H1 (cell line): ENCODE results near the gene CHAD. TPM values are rescaled to one million over a fixed set of nuclear protein-coding genes. Genes with fewer than 3 reads are reported as not detected.
A peak's percentile ranks its signal among the peaks of the same experiment; 100 is the strongest.

Source experiments
- CTCF ChIA-PET: fragments of 300-600 bp; sonication (Branson Sonifier 250); formaldehyde crosslinking; loops from one replicate; lab custom pipeline; 2021; ENCODE audit not compliant: partially characterized antibody; lab: Charles Lee
- POLR2A ChIA-PET: fragments of 300-600 bp; sonication (Branson Sonifier 250); formaldehyde crosslinking; loops from one replicate; lab custom pipeline; 2021; ENCODE audit warnings: inconsistent platforms; ENCODE audit not compliant: partially characterized antibody; lab: Charles Lee
- DNase-seq, 2 experiments: peaks; one replicate each; pipeline versions ENCODE4 v3.0.0 to v3.0.0-alpha.2; 2010 to 2022; ENCODE audit warnings: low spot score in 2 of 2, low read depth in 1 of 2, mixed read lengths in 1 of 2
- FAIRE-seq: peaks from 2 replicates; lab custom pipeline; 2011; peaks lifted over from hg19 to GRCh38; lab: Jason Lieb, UNC
- H2AFZ ChIP-seq: 2 replicates; pipeline ENCODE4 v1.8.1; 2012; ENCODE audit warnings: low read length, inconsistent platforms
- H2AK5ac ChIP-seq: 2 replicates; pipeline ENCODE4 v1.6.1; 2013; ENCODE audit warnings: low read depth, low read length
- H2BK120ac ChIP-seq: replicated peaks from 2 replicates; pipeline ENCODE3; 2013; ENCODE audit warnings: low read depth, low read length, inconsistent platforms
- H2BK12ac ChIP-seq: 2 replicates; pipeline ENCODE4 v1.6.1; 2013; ENCODE audit warnings: low read depth, low read length
- H2BK15ac ChIP-seq: 2 replicates; pipeline ENCODE4 v1.6.1; 2013; ENCODE audit warnings: low read length
- H2BK20ac ChIP-seq: 2 replicates; pipeline ENCODE4 v1.6.1; 2013; ENCODE audit warnings: low read length
- H2BK5ac ChIP-seq: 2 replicates; pipeline ENCODE4 v1.6.1; 2013; ENCODE audit warnings: low read depth, low read length
- H3K14ac ChIP-seq: 2 replicates; pipeline ENCODE4 v1.6.1; 2013; ENCODE audit warnings: inconsistent platforms; ENCODE audit not compliant: insufficient read length
- H3K18ac ChIP-seq: 2 replicates; pipeline ENCODE4 v1.6.1; 2013; ENCODE audit warnings: low read length; ENCODE audit errors: extremely low read depth
- H3K23ac ChIP-seq: 2 replicates; pipeline ENCODE4 v1.6.1; 2013; ENCODE audit warnings: inconsistent platforms; ENCODE audit not compliant: insufficient read length
- H3K23me2 ChIP-seq: 2 replicates; pipeline ENCODE4 v1.6.1; 2013; ENCODE audit warnings: low read depth, low read length
- H3K27ac ChIP-seq: 2 replicates; pipeline ENCODE4 v1.6.1; 2011; ENCODE audit warnings: low read depth, low read length, inconsistent platforms
- H3K27me3 ChIP-seq, 4 experiments: replicated peaks in 1 of 4; 1 replicate in 1 of 4; 2 replicates in 3 of 4; pipeline versions ENCODE4 v1.6.1 to v1.8.1; 2011 to 2013; ENCODE audit warnings: low read length in 3 of 4, mild to moderate bottlenecking in 3 of 4, inconsistent platforms in 2 of 4, mixed read lengths in 2 of 4, moderate library complexity in 1 of 4; ENCODE audit not compliant: control insufficient read depth in 3 of 4, insufficient read depth in 3 of 4; ENCODE audit errors: extremely low read depth in 1 of 4
- H3K36me3 ChIP-seq, 4 experiments: 2 replicates each; pipeline versions ENCODE4 v1.6.1 to v1.8.1; 2011 to 2013; ENCODE audit warnings: mild to moderate bottlenecking in 4 of 4, low read length in 3 of 4, moderate library complexity in 2 of 4, control low read depth in 1 of 4, inconsistent platforms in 1 of 4; ENCODE audit not compliant: insufficient read depth in 4 of 4, control insufficient read depth in 2 of 4
- H3K4ac ChIP-seq: replicated peaks from 2 replicates; pipeline ENCODE3; 2013; ENCODE audit warnings: low read length, low read depth, mixed read lengths, inconsistent platforms; ENCODE audit not compliant: insufficient read length
- H3K4me1 ChIP-seq, 4 experiments: replicated peaks in 1 of 4; 1 replicate in 1 of 4; 2 replicates in 3 of 4; pipeline versions ENCODE4 v1.6.1 to v1.8.1; 2011 to 2013; ENCODE audit warnings: low read length in 3 of 4, inconsistent platforms in 2 of 4, mixed read lengths in 1 of 4; ENCODE audit not compliant: insufficient read depth in 4 of 4, control insufficient read depth in 3 of 4
- H3K4me2 ChIP-seq, 2 experiments: 2 replicates each; pipeline versions ENCODE4 v1.6.1 to v1.8.1; 2011 to 2013; ENCODE audit warnings: low read depth in 2 of 2, low read length in 2 of 2, control low read depth in 1 of 2, inconsistent platforms in 1 of 2, mild to moderate bottlenecking in 1 of 2; ENCODE audit not compliant: insufficient read depth in 1 of 2
- H3K4me3 ChIP-seq, 4 experiments: fragments of 200-600, 300-600 bp in 1 of 4; sonication (generic), shearing (Covaris generic), sonication (Bioruptor Twin) in 1 of 4; 2 replicates each; pipeline versions ENCODE4 v1.5.1 to v1.8.1; 2011 to 2016; ENCODE audit warnings: low read length in 4 of 4, low read depth in 3 of 4, control low read depth in 2 of 4, inconsistent platforms in 2 of 4, mild to moderate bottlenecking in 2 of 4, mixed read lengths in 1 of 4, moderate library complexity in 1 of 4; ENCODE audit not compliant: insufficient read depth in 2 of 4; ENCODE audit errors: extremely low read depth in 1 of 4
- H3K56ac ChIP-seq: replicated peaks from 2 replicates; pipeline ENCODE3; 2013; ENCODE audit warnings: low read depth, mild to moderate bottlenecking, mixed read lengths, low read length, inconsistent platforms; ENCODE audit not compliant: insufficient read length
- H3K79me1 ChIP-seq: 2 replicates; pipeline ENCODE4 v1.6.1; 2013; ENCODE audit warnings: low read depth, low read length, control low read depth
- H3K79me2 ChIP-seq, 2 experiments: 2 replicates each; pipeline versions ENCODE4 v1.6.1 to v1.8.1; 2012 to 2013; ENCODE audit warnings: low read length in 2 of 2, mild to moderate bottlenecking in 2 of 2, inconsistent platforms in 1 of 2; ENCODE audit not compliant: insufficient read depth in 2 of 2, control insufficient read depth in 1 of 2
- H3K9ac ChIP-seq, 4 experiments: replicated peaks in 1 of 4; 1 replicate in 1 of 4; 2 replicates in 3 of 4; pipeline versions ENCODE4 v1.6.1 to v1.8.1; 2011 to 2013; ENCODE audit warnings: low read depth in 3 of 4, low read length in 3 of 4, control low read depth in 2 of 4, mild to moderate bottlenecking in 2 of 4, moderate library complexity in 2 of 4, inconsistent platforms in 1 of 4; ENCODE audit errors: extremely low read depth in 1 of 4
- H3K9me3 ChIP-seq, 2 experiments: 2 replicates each; pipeline versions ENCODE4 v1.6.1 to v1.8.1; 2012 to 2013; ENCODE audit warnings: mild to moderate bottlenecking in 2 of 2, moderate library complexity in 2 of 2, control low read depth in 1 of 2, inconsistent platforms in 1 of 2, low read depth in 1 of 2, low read length in 1 of 2, mixed read lengths in 1 of 2; ENCODE audit not compliant: insufficient read depth in 2 of 2
- H4K20me1 ChIP-seq, 2 experiments: replicated peaks in 1 of 2; 2 replicates each; pipeline versions ENCODE3 to v1.8.1; 2011 to 2013; ENCODE audit warnings: inconsistent platforms in 2 of 2, low read length in 2 of 2, mild to moderate bottlenecking in 1 of 2; ENCODE audit not compliant: insufficient read depth in 2 of 2, control insufficient read depth in 1 of 2
- H4K5ac ChIP-seq: 2 replicates; pipeline ENCODE4 v1.6.1; 2013; ENCODE audit warnings: low read length, low read depth, mixed read lengths, inconsistent platforms; ENCODE audit not compliant: insufficient read length
- H4K8ac ChIP-seq: 2 replicates; pipeline ENCODE4 v1.8.0; 2013; ENCODE audit warnings: mild to moderate bottlenecking, moderate library complexity, low read length, inconsistent platforms; ENCODE audit not compliant: insufficient read depth; ENCODE audit errors: extremely low read depth
- H4K91ac ChIP-seq: replicated peaks from 2 replicates; pipeline ENCODE3; 2013; ENCODE audit warnings: low read length, mixed read lengths, inconsistent platforms; ENCODE audit not compliant: insufficient read length
- ASH2L ChIP-seq: fragments of 200-600, 300-600 bp; sonication (generic); IDR thresholded peaks from one replicate; pipeline ENCODE4 v1.7.1; 2017; ENCODE audit warnings: low read length
- CBX5 ChIP-seq: fragments of 300-800, 300-1000 bp; sonication (generic); IDR thresholded peaks from 2 replicates; pipeline ENCODE4 v1.7.1; 2016; ENCODE audit warnings: antibody characterized with exemption, low read length, low read depth
- CHD1 ChIP-seq: IDR thresholded peaks from 2 replicates; pipeline ENCODE4 v1.6.1; 2012; ENCODE audit warnings: low read depth, low read length, improper control_type of control experiment
- CHD2 ChIP-seq: IDR thresholded peaks from 2 replicates; pipeline ENCODE4 v1.6.1; 2012; ENCODE audit warnings: low read length, improper control_type of control experiment
- FOSL1 ChIP-seq: IDR thresholded peaks from 2 replicates; pipeline ENCODE4 v1.6.1; 2011; ENCODE audit warnings: mild to moderate bottlenecking, low read depth, low read length, moderate library complexity; ENCODE audit not compliant: insufficient read depth
- GTF2F1 ChIP-seq: IDR thresholded peaks from 2 replicates; pipeline ENCODE4 v1.6.1; 2012; ENCODE audit warnings: low read depth, low read length, improper control_type of control experiment, borderline replicate concordance
- NRF1 ChIP-seq: IDR thresholded peaks from 2 replicates; pipeline ENCODE4 v1.6.1; 2011; ENCODE audit warnings: mild to moderate bottlenecking, low read depth, low read length, improper control_type of control experiment
- RXRA ChIP-seq: IDR thresholded peaks from 2 replicates; pipeline ENCODE4 v1.6.1; 2011; ENCODE audit warnings: low read depth, mild to moderate bottlenecking, low read length, moderate library complexity; ENCODE audit not compliant: insufficient read depth
- SAP30 ChIP-seq: fragments of 300-600 bp; sonication (generic); IDR thresholded peaks from 2 replicates; pipeline ENCODE4 v1.7.1; 2012; ENCODE audit warnings: low read length, moderate library complexity, mild to moderate bottlenecking, inconsistent platforms; ENCODE audit not compliant: insufficient read depth, insufficient replicate concordance
- SIX5 ChIP-seq: IDR thresholded peaks from 2 replicates; pipeline ENCODE4 v1.6.1; 2011; ENCODE audit warnings: mild to moderate bottlenecking, low read depth, low read length
- TAF7 ChIP-seq: optimal IDR thresholded peaks from 2 replicates; pipeline ENCODE3; 2011; ENCODE audit warnings: low read depth, mild to moderate bottlenecking, inconsistent platforms, low read length, moderate library complexity, borderline replicate concordance
- YY1 ChIP-seq: IDR thresholded peaks from 2 replicates; pipeline ENCODE4 v1.6.1; 2011; ENCODE audit warnings: low read depth, mild to moderate bottlenecking, low read length
- WGBS, 2 experiments: shearing (Covaris generic) in 1 of 2; methylation state at CpG; one replicate each; pipeline versions ENCODE4 v1.1.6 to v1.1.7; 2013 to 2015; ENCODE audit warnings: low lambda C conversion rate in 2 of 2, mixed read lengths in 2 of 2, inconsistent platforms in 1 of 2, low coverage in 1 of 2, missing lambda C conversion rate in 1 of 2; ENCODE audit not compliant: insufficient replicate concordance in 2 of 2, insufficient coverage in 1 of 2, insufficient read length in 1 of 2; ENCODE audit errors: extremely low coverage in 1 of 2, missing lambda C conversion rate in 1 of 2; 5-methylcytosine and 5-hydroxymethylcytosine counted together
- polyA plus RNA-seq, 7 experiments: library from polyadenylated mRNA; depleted of rRNA in 3 of 7; stranded (reverse) in 5 of 7; unstranded in 2 of 7; fragments of >200 nt in 5 of 7; fragments of 200-250 nt in 2 of 7; gene quantifications; 1 replicate in 5 of 7; 2 replicates in 1 of 7; 4 replicates in 1 of 7; pipeline versions ENCODE4 v1.2.1 to v1.2.3, GENCODE V29; 2011 to 2013; ENCODE audit warnings: missing spikeins in 2 of 7, mixed read lengths in 2 of 7
- total RNA-seq: library from RNA; stranded (reverse); fragmentation: NEBNext Ultra II Directional; extraction: Animal tissue kit (Norgen Biotek cat#: 25700); gene quantifications from 2 replicates; pipeline ENCODE4 v1.2.1, GENCODE V29; 2021
- TF ChIP-seq, protein P1 (sequence below): IDR thresholded peaks from 2 replicates; pipeline ENCODE4 v1.6.1; 2012; ENCODE audit warnings: inconsistent platforms

Gene CHAD
- total and polyA plus RNA-seq, 2 of the 8 experiments (the other 6 are each of a cell fraction or from before 2014, with no cell fraction given) = 0.03 TPM; not detected in 1

DNA sequence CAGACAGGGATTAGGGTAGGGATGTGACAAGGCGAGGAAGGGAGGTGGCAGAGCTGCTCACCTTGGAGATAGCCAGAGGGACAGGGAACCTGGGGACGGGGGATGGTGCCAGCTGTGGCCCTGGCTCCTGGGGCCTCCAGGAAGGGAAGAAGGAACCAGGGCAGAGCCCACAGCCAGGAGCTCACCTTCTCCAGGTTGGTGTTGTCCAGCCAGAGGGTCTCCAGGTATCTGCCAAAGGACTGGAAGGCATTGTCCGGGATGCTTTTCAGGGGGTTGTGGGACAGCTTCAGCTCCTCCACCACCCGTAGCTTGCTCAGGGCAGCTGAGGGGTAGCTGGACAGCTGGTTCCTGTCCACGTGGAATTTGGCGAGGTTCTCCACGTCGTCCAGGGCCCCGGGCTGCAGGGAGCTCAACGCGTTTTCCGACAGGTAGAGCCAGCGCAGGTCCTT, 801 bp downstream of the CHAD start:
- H4K5ac ChIP-seq = no peak overlapping the region
- peak overlapping the region in 1 of 4 experiments; percentile 62; a peak in 1 of 8 replicates for H3K4me3 ChIP-seq
- H2BK5ac ChIP-seq = no peak overlapping the region
- DNase-seq (no peak), FAIRE-seq (no peak)
- peak overlapping the region; percentile 61; the same call in 1 of the 2 replicates for H2BK20ac ChIP-seq
- no peak overlapping the region for H3K27ac ChIP-seq
- H3K4me1 ChIP-seq = peaks cover 0 to 17% (median 7%) of the 10 kb centered on the region in 4 experiments; a peak in 6 of 7 replicates
- no peak overlapping the region for H3K9ac ChIP-seq
- 0 out of 2 replicates have a peak overlapping the region, but pooled peaks have one; percentile 27 for H2BK12ac ChIP-seq
- H3K18ac ChIP-seq = peak overlapping the region; percentile 32; the same call in 1 of the 2 replicates
- no peak overlapping the region for H3K14ac ChIP-seq
- H2BK15ac ChIP-seq = 0 out of 2 replicates have a peak overlapping the region, but pooled peaks have one; percentile 29
- POLR2A ChIA-PET = interaction anchor here (0.8 to 2.4 kb wide), 5 partner anchors 8 to 251 kb away, joined by 3 to 10 read pairs (median 3); partner anchors contain the start of genes LUC7L3 and RSAD1
- H3K9me3 ChIP-seq = no peaks in the 10 kb centered on the region
- H3K79me1 ChIP-seq = no peaks in the 10 kb centered on the region
- no peak overlapping the region for H2BK120ac ChIP-seq
- H3K36me3 ChIP-seq = no peaks in the 10 kb centered on the region; a peak in 1 of 8 replicates
- no peak overlapping the region for H4K8ac ChIP-seq
- WGBS, 2 experiments = 93% methylated on average over 13 of the region's 13 CpGs; no CpG with 5 or more reads in 1 of the 2 experiments
- peaks cover 8 to 39% (median 27%) of the 10 kb centered on the region in 4 experiments; a peak in 6 of 7 replicates for H3K27me3 ChIP-seq
- peak overlapping the region in 1 of 2 experiments; percentile 75; a peak in 2 of 4 replicates for H3K4me2 ChIP-seq
- no peak overlapping the region for H3K23ac ChIP-seq
- no peak overlapping the region for H2AFZ ChIP-seq
- no peak overlapping the region for H3K56ac ChIP-seq
- no peak overlapping the region for H4K91ac ChIP-seq
- CTCF ChIA-PET = interaction anchor here (0.7 to 8.8 kb wide), 7 partner anchors 11 to 156 kb away, joined by 3 to 49 read pairs (median 4); partner anchors contain the start of genes LRRC59 and RSAD1
- peaks cover 7% of the 10 kb centered on the region; the same call in 1 of the 2 replicates for H3K23me2 ChIP-seq
- peaks cover 0 to 9% of the 10 kb centered on the region in 2 experiments for H4K20me1 ChIP-seq
- H3K4ac ChIP-seq = peak overlapping the region; percentile 65
- no peak overlapping the region for H2AK5ac ChIP-seq
- no peaks in the 10 kb centered on the region for H3K79me2 ChIP-seq
- TF ChIP-seq CHD2 (no peak), YY1 (no peak), SAP30 (no peak), SIX5 (no peak), ASH2L (no peak), RXRA (no peak), NRF1 (no peak), CHD1 (no peak), GTF2F1 (no peak), CBX5 (no peak), TAF7 (no peak), FOSL1 (no peak)
- TF ChIP-seq, protein P1, sequence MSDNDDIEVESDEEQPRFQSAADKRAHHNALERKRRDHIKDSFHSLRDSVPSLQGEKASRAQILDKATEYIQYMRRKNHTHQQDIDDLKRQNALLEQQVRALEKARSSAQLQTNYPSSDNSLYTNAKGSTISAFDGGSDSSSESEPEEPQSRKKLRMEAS = no peak
